ENCODE results near the gene DLX3. TPM values are rescaled to one million over a fixed set of nuclear protein-coding genes. Genes with fewer than 3 reads are reported as not detected.

The DLX3 gene
- polyA plus RNA-seq, 2 of the 4 experiments (the other 2 are of a cell fraction), result 0.17 TPM; not detected in 1

GRCh38 chr17:50015146-50015545, 20.1 kb upstream of the DLX3 start:
- Histone ChIP-seq H3K9me3 (peaks cover 53% of the 10 kb centered on the region), H3K4me2 (no peak overlapping the region), H3K4me1 (no peaks in the 10 kb centered on the region), H3K4me3 (no peak overlapping the region), H3K27ac (no peak overlapping the region)
- TF ChIP-seq JUNB (IDR thresholded peaks at IDR 0.05) (no peak), CBX8 (IDR thresholded peaks at IDR 0.05) (no peak), RCOR1 (IDR thresholded peaks at IDR 0.05; ENCODE audit: low read depth, low read length) (no peak), ESRRA (IDR thresholded peaks at IDR 0.05; ENCODE audit: borderline replicate concordance, low read length) (no peak), KDM5A (IDR thresholded peaks at IDR 0.05) (no peak), HEYL (CRISPR knock-in tag; IDR thresholded peaks at IDR 0.05) (no peak), MAZ (IDR thresholded peaks at IDR 0.05; ENCODE audit: borderline replicate concordance, low read depth, low read length) (no peak), CHD2 (IDR thresholded peaks at IDR 0.05; ENCODE audit: low read length, partially characterized antibody) (no peak)
- ATAC-seq, result no peak
- CTCF ChIA-PET, result interaction anchor here (1.0 to 5.9 kb wide), 10 partner anchors 12 to 448 kb away, joined by 3 to 54 read pairs (median 8); partner anchors contain the start of gene DLX3
- no peak for FAIRE-seq
- POLR2A ChIA-PET, result no interaction called here
- no peak for DNase-seq (ENCODE audit: low read depth in 1 of 2, low spot score in 1 of 2)
- 65% methylated on average over 2 of the region's 2 CpGs for WGBS (ENCODE audit: missing lambda C conversion rate)

GRCh38 chr17:50014471-50015088, 19.6 kb upstream of the DLX3 start:
- CTCF ChIA-PET, result interaction anchor here (0.7 to 5.9 kb wide), 13 partner anchors 12 to 447 kb away, joined by 3 to 54 read pairs (median 5); partner anchors contain the start of gene DLX3
- H3K4me3 ChIP-seq, result no peak overlapping the region
- no peak for TF ChIP-seq HMGXB4 (CRISPR knock-in tag; IDR thresholded peaks at IDR 0.05; ENCODE audit: borderline replicate concordance)
- peak; percentile 72 for TF ChIP-seq ZFP36 (IDR thresholded peaks at IDR 0.05; ENCODE audit: borderline replicate concordance, partially characterized antibody)
- peaks cover 59% of the 10 kb centered on the region for H3K9me3 ChIP-seq
- ATAC-seq (no peak), FAIRE-seq (no peak), DNase-seq (ENCODE audit: low read depth in 1 of 2, low spot score in 1 of 2) (no peak)
- WGBS (ENCODE audit: missing lambda C conversion rate), result 0% methylated on average over 1 of the region's 1 CpG
- POLR2A ChIA-PET, result no interaction called here
- H3K4me1 ChIP-seq, result no peaks in the 10 kb centered on the region
- no peak overlapping the region for H3K27ac ChIP-seq
- H3K4me2 ChIP-seq, result no peak overlapping the region

GRCh38 chr17:50013079-50013478, 18.1 kb upstream of the DLX3 start:
- H3K9me3 ChIP-seq, result peaks cover 72% of the 10 kb centered on the region
- TF ChIP-seq ELK1 (IDR thresholded peaks at IDR 0.05; ENCODE audit: low read depth, low read length) (no peak), E2F6 (IDR thresholded peaks at IDR 0.05; ENCODE audit: borderline replicate concordance, low read depth) (no peak), NR3C1 (IDR thresholded peaks at IDR 0.05) (no peak), JUN (IDR thresholded peaks at IDR 0.05) (no peak), RARB (CRISPR knock-in tag; IDR thresholded peaks at IDR 0.05) (no peak), BHLHE40 (IDR thresholded peaks at IDR 0.05; ENCODE audit: low read depth, low read length) (no peak), CTCF (IDR thresholded peaks at IDR 0.05) (no peak), ESRRA (IDR thresholded peaks at IDR 0.05; ENCODE audit: borderline replicate concordance, low read length) (no peak), RAD21 (conservative IDR thresholded peaks at IDR 0.05 in 1 of 2, IDR thresholded peaks at IDR 0.05 in 1 of 2) (no peak), EHMT2 (IDR thresholded peaks at IDR 0.05; ENCODE audit: low read depth) (no peak), REST (IDR thresholded peaks at IDR 0.05) (no peak), TFCP2L1 (CRISPR knock-in tag; IDR thresholded peaks at IDR 0.05) (no peak), POLR2A (IDR thresholded peaks at IDR 0.05; ENCODE audit: low read length) (no peak)
- FAIRE-seq, result no peak
- CTCF ChIA-PET, result interaction anchor here (1.4 to 5.9 kb wide), 6 partner anchors 14 to 153 kb away, joined by 3 to 54 read pairs (median 9); partner anchors contain the start of gene DLX3
- POLR2A ChIA-PET, result no interaction called here
- no peak for ATAC-seq
- DNase-seq (ENCODE audit: low read depth in 1 of 2, low spot score in 1 of 2), result no peak
- H3K4me1 ChIP-seq, result no peaks in the 10 kb centered on the region
- H3K27ac ChIP-seq, result no peak overlapping the region
- no peak overlapping the region for H3K4me2 ChIP-seq
- WGBS (ENCODE audit: missing lambda C conversion rate), result 10% methylated on average over 2 of the region's 2 CpGs
- no peak overlapping the region for H3K4me3 ChIP-seq

Measured in A549 (cell line).